ENCODE data around the gene ACSS1.

ACSS1 gene

DNA sequence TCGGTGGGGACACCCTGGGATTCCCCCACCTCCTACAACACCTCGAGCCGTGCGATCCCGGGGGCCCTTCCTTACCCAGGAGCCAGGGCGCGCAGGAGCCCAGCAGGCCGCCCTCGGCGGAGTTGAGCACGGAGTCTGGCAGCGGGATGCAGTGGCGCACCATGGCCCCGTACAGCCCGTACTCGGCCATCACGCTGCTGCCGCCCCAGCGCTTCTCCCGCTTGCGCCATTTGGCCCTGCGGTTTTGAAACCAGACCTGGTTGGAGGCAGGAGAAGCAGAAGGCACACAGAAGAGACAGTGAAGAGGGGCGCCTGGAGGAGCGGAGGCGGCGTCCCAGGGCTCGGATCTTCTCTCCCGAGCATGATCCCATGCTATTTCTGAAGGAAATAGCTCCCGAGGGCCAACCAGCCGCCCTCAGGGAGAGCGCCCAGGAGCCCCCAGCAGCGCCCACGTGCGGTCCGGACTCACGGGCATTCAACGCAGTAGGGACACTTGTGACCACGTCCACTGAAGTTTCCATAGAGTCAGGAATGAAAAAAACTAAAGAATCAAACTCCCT is 19.8 kb upstream of the ACSS1 start:
- DNase-seq, result no peak

DNA sequence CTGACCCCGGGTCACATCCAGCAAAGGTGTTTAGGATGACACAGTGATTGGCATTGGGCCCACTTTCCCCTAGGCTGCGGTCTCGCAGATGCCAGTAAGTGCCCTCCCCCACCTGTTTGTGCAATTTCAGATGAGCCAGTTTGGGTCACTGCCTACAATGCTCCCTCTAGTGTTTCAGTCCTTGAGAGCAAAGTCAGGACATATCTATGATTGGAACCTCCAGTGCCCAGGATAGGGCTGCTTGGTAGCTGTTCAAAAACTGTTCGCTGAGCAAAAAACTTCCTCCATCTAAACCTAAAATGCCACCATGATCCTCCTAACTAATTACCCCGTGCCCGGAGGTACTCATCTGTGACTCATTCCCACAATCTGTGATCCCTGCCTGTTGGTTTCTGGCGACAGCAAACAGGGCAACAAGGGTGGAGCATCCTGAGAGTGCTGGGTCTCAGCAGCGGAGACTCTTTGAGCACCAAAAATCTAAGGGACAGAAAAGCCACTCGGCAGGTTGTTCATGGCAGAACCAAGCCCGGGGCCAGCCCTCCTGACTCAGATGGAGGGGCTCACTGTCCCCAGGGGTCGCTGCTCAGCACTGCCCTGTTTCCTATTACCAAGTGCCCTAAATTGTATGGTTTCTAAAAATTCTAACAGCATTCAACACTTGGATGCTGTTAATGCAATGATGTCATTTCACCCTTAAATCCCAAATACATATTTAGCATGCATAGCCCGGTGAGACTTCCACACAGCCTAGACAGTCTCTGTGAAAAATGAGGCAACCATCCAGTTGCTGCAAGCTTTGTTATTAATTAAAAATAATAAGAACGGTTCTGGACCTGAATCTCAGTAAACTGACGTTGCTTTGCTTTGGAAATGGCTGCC is 19.0 kb upstream of the ACSS1 start:
- no peak for DNase-seq

DNA sequence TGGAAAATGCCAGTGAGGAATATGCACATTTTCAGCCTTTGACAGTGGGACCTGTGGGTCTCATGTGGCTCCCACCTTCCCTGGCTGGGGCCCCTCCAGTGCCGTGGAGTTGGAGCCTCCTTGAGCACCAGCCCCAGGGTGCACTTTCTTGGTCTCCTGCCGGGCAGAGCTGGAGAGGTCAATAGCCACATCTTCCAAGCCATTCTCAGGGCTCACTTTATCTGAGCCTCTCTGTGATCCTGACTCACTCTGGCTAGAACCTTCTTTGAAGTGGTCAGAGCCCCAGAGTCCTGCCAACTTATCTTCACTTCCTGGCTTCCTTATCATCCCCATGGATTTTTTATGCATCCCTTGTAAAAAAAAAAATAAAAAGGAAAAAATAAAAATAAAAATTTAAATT is 18.3 kb upstream of the ACSS1 start:
- no peak for DNase-seq

DNA sequence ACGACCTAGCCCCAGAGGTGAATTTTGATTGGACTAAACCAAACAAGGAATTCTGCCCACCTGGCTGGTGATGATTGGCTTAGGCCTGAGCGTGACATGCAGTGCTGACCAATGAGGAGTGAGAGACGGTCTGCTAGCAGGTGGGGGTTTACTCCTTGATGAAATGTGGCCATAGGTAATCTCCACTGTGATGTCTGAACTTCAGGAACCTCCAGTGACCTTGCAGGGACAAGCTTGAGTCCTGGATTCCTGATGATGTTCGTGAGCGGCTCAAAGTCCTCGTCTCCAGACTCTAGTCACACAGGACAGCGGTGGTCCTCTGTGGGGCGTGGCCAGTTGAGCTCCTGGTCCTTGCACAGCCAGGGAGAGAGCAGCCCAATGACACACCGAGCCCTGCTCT is 15.6 kb upstream of the ACSS1 start:
- DNase-seq, result no peak

DNA sequence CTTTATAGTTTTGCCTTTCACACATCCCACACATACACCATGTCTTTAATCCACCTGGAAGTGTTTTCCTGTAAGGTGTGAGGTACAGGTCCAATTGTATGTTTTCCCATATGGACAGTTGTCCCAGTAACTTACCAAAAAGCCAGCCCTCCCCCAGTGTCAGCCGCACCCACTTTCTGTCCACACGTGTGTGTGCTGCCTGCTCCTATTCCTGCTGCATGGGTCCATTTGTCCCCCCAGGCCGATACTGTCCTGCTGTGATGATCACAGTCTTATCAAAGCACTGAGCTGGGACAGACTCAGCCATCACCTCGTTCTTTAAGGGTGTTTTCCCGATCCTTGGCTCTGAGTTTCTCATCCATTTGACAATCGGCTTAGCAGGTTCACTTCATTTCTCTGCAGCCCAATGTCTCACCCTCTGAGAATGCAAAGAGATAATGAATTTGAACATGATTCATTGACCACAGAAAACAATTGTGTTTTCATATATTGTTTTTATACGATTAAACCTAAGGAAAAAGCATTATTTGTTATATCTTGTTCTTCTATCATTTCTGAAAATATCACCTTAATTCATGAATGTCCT is 14.4 kb upstream of the ACSS1 start:
- no peak for DNase-seq

DNA sequence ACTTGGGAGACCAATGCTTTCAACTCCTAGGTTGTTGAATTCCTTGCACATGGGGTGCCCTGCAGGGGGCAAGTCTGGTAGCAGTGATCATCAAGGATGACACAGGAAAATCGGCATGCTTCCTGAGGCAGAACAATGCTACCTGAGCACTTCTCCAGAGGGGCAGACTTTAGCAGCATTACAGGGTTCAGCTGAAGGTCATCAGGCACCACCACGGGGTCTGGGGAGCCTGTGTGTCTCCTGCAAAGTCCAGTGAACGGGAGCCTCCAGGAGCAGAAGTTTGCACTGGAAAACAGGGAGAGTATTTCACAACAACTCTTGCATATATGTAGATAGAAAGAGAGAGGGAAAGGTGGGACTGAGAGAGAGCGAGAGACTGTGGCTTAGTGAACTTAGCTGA is 13.8 kb upstream of the ACSS1 start:
- DNase-seq, result no peak

DNA sequence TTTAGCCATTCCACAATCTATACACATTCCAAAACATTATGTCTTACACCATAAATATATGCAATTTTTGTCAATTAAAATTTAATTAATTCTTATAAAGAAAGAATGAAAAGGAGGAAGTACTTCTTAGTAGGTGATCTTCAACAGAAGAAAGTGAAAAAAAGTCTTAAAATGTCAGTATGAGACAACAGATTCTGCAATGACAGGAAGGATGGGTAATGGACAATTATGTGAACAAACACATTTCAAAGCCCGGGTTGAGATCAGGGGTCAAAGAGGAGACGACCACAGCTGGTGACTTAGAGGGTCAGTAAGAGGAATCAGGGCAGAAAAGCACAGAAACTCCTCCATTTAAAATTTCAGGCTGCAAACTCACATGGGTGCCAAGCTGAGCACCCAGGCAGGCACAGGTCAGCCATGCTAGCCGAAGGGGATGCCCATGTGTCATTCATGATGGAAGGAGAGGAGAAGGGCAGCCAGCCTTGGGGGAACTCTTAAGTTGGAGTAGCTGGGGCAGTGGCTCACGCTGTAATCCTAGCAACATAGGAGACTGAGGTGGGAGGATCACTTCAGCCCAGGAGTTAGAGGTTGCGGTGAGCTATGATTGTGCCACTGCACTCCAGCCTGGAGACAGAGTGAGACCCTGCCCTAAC is 13.0 kb upstream of the ACSS1 start:
- DNase-seq, result no peak

DNA sequence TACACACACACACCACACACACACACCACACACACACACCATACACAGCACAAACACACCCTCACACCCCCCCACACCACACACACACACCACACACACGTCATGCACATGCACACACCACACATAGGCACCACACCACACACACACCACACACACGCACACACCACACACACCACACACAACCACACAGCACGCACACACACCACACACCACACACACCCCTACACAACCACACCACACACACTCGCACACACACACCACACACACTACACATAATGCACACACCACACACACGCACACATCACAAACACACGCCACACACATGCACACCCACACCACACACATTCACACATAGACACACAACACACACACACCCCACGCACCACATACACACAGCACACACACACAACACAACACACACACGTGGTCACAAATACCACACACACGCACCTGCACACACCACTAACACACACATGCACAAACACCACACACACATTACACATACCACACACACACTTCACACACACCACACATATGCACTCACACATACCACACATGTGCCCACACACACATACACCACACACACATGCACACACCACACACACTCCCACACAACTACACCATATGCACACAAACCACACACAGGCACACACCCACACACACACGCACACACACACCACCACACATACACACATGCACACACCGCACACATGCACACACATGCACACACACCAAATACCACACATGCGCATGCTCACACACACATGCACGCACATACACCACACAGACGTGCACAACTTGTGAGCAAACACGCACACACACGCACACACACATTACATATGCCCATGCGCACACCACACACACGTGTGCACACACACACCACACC is 9.4 kb upstream of the ACSS1 start:
- DNase-seq, result no peak

DNA sequence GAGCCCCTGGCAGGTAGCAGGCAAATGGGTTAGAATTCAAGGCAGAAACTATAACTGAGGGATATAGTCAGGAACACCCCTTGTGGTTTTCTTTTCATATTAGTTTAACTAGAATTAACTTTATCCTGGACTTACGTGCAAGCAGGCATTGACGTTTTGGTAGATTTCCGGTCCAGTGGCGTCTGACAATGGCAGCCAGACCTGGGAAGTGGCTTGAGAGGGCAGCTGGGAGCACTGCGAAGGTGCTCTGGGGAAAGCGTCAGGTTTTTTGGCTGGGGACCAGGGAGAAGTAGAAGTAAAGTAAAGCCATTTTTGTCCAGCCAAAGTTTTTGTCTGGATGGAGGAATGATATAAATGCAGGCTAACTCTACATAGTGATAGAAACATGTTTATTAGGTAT is 8.4 kb upstream of the ACSS1 start:
- DNase-seq, result no peak

DNA sequence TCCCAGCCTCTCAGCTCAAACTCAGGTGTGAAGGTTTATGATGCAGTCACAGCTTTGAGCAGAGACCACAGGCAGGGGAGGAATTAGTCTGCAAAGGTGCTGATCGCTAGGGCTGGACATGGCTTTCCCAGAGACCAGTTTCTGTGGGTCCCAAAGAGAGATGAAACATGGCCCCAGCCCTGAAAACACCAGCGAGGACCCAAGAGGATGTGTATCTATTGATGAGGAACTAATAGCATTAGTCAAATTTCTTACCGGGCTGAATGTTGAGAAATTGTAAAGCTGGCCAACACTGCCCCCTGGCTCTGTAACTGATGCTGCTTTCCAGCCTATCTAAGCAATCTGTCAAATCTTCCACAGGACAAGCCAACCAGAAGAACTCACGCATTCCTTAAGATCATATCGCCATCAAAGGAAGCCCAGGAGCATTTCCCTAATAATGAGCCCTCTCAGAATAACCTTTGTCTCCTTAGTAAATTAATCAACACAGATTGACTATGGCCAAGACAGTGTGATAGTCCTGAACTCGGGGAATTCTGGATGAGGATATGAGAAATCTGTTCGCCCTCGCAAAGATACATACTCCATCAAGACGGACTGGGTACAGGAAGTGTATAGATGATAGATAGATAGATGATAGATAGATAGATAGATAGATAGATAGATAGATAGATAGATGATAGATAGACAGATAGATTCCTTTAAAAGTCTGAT is 7.8 kb upstream of the ACSS1 start:
- DNase-seq, result peak in 4 of 5 donors; percentile 45 to 61 (median 52)

DNA sequence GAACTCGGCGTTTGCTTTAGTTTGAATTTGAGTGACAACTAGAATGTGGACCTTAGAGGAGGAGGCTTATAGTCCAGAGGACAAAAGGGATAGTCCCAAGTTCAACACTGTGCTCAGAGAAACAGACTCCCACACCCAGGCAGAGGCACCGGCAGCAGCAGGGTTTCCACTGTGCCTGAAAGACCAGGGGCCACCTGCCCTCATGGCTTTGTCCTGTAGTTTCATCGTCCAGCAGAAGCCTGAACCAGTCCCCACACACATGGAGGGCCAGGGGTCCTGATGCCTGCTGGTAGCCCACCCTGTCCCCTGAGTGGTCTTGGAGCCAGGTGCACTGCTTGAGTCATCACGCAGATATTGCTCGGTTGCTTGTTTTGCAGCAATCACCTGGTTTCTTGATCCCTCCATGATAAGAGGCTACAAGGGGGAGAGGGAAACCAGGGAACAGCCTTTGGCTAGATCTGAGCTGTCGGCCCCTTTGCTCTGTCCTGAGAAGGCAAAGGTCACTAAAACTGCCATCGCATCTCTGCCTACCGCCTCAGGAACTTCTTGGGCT is 7.2 kb upstream of the ACSS1 start:
- DNase-seq, result no peak

DNA sequence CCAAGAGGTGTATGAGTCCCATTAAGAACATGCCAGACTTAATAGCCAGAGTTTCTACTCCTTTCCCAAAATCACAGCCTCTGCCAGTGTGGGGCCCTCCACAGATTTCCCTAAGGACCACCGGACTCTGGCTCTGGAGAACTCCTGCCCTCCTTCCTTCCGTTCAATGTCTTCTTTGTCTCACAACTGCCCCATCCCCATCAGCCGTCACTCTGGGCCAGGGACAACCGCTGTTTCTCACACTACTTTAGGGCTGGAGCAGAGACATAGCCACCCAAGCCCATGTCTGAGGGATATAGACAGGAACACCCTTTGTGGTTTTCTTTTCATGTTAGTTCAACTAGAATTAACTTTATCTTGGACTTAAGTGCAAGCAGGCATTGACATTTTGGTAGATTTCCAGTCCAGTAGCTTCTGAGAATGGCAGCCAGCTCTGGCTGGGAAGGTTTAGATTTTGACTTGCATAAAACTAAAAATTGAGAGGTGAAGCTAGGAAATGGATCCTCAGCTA is 6.7 kb upstream of the ACSS1 start:
- no peak for DNase-seq

DNA sequence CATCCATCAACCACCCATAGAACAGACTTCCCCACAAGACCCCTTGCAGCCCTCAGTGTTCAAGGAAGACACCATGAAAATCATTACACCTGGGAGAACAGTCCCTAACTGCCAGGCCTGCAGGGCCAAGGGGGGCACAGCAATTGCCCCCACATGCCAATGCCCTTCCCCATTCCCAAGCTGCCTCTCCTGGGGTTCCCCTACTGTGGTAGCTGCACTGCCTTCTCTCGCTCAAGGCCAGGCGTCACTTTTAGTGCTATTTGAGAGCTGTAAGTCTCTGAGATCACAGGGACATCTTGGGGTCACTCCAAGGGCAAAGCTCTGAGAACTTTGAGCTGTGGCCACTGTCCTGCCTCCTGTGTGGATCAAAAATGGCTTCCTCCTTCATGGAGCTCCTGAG is 6.0 kb upstream of the ACSS1 start:
- DNase-seq, result no peak

DNA sequence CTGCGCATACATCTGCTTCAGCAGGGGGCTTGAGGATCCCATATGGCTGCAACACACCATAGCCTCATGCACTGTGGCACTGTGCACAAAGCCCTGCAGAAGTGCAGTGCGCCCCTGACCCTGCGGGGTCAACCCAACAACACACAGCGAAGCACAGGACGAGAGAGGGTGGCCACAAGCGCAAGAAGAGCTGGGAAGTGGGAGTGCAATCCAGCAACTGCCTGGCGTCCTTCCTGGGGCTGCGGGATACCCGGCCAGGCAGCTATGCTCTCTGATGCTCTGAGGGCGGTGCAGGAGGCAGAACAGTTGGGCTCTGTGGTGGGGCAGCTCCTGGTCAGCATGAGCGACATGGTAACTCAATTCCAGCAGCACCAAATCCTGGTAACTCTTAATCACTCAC is 5.6 kb upstream of the ACSS1 start:
- DNase-seq, result no peak

DNA sequence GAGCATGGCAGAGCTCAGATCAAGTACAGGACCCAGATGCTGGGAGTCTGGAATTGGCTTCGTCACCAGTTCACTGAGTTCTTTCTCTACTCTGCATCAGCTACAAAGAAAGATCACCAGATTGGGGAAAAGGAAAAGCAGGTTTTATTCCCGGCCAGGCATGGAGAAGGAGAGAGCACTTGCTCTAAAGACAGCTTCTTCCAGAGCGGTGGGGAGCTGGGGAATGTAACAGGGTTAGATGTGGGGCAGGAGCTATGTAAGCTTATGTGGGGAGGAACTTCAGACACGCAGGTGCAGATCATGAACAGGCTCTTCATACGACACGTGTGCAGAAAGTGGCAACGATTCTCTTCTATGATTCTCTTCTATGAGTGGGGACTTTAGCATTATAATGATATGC is 4.9 kb upstream of the ACSS1 start:
- DNase-seq, result no peak

DNA sequence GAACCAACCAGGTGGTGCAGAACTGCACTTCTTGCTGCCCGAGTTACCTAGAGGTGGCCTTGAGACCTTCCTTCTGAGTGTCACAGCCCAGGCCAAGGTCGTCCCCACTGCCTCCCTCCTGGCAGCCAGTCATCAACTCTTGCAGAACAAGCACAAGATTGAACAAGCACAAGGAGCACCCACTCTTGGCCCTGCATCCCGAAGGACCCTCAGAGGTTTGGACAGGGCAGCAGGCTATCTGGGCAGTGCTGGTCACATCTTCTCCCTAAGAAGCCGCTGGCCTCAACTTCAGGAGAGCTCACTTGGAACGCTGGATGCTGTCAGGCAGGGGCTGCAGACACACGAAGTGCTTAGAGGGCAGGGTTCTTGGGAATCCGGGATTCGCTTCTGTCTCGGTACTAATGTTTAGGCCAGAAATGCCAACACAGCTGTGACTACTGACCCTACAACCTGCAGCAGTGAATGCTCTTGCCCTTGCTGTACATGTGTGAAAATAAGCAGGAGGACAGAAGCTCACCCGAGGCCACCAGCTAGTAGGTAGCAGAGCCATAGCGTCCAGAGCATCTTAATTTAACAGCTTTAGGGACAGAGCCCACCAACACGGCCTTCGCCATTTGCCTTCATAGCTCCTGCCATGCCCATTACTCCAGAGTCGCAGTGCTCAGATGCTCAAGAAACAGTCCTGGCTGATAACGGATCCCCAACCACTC is 4.0 kb upstream of the ACSS1 start:
- DNase-seq, result no peak

DNA sequence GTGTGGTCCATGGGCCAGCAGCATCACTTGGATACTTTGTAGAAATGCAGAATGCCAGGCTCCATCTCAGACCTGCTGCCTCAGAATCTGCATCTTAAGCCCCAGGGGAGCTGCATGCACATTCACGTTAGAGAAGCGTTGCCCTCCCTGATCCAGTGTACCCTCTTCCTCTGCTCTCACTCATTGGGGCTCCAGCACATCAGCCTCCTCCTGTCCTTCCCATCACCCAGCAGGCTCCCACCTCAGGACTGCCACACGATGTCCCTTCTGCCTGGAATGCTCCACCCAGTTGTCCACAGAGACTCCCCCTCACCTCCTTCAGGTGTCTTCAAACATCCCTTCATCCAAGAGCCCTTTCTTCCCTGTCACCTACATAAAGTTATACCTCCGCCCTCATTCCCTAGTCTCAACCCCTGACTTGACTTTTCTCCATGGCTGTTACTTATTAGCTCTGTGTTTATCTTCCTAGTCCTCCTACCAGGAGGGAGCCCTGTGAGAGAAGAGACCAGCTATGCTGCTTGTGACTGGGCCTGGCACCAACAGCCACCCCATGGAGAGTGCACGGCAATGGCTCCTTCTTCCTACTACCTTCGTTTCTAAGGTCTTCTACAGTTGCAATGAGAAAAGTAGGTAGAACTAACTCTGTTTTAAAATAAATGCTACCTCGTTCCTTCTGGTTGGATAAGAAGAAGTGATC is 3.3 kb upstream of the ACSS1 start:
- DNase-seq, result no peak

DNA sequence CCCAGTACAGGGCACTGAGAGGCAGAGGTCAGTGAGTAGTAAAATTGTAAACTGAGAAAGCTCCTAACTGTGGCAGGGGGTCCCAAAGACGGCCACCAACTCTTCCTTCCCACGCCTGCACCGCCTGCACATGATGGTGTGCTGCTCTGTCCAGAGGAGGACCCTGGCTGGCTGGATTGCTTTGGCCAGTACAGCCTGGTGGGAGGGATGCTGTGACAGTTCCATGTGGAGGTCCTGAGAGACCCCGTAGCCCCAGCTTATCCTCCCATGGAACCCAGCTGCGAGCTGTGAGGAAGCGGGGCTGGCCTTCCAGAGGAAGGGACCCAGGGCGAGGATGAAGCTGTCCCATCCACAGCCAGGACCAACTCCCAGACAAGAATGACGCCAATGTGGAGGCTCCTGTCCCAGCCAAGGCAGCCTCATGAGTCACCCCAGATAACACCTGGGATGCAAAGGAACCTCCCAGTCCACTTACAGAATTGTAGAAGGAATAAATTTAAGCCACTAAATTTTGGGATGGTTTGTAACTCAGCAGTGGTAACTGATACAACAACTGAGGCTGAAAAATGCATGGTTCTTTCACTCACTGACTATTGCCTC is 2.0 kb upstream of the ACSS1 start:
- no peak for DNase-seq
